ENCODE measurements around the gene GPC5. TPM values are rescaled to one million over a fixed set of nuclear protein-coding genes. Genes with fewer than 3 reads are reported as not detected.
A peak's percentile ranks its signal among the peaks of the same experiment; 100 is the strongest.

The GPC5 gene
- total and polyA plus RNA-seq, 9 of the 15 experiments (the other 6 are each of a cell fraction or from before 2014, with no cell fraction given): 0.18 to 0.27 TPM; not detected in 7

DNA sequence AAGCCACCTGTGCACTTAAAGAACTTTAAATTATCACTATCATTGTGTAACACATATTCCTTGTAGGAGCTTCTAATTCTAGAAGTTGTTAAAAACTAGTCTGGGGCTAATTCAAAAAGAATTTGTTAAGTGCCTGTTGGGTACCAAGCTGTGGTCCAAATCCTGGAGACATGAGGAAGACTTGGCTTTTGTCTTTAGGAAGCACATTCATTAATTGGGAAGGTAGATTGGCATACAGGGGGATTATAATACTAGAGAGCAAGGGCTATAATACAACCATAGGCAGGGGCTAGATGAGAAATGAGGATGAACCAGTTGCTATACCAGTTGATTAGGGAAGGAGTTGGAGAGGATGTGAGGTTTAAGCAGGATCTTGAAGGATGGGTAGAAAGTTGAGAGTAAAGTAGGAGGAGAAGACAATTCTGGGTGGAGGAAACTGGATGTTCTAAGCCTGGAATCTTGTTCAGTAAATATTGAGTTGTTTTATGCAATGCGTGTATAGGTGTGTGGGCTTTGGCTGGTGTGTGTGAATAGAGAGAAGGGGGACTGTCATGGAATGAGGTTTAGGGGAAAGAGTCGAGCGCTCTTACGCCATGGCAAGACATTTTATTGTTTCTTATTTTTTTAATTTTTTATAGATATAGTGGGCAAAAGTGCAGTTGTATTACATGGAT is 350.1 kb downstream of the GPC5 start (continued):
- TF ChIP-seq NR4A1 (CRISPR knock-in tag; IDR thresholded peaks at IDR 0.05) (no peak), NR4A1 (tag; IDR thresholded peaks at IDR 0.05) (no peak), FOXK2 (conservative IDR thresholded peaks at IDR 0.05 in 1 of 2, IDR thresholded peaks at IDR 0.05 in 1 of 2; ENCODE audit: low read depth in 2 of 2) (no peak), ZNF277 (CRISPR knock-in tag; IDR thresholded peaks at IDR 0.05; ENCODE audit: borderline replicate concordance) (no peak), FOSL1 (tag; conservative IDR thresholded peaks at IDR 0.05) (no peak), KHSRP (IDR thresholded peaks at IDR 0.05) (no peak), SIN3A (IDR thresholded peaks at IDR 0.05; ENCODE audit: borderline replicate concordance in 2 of 2, control insufficient read depth in 1 of 2, low read depth in 2 of 2, low read length in 2 of 2) (no peak), SIRT6 (IDR thresholded peaks at IDR 0.05; ENCODE audit: low read depth, low read length) (no peak), ZNF79 (CRISPR knock-in tag; IDR thresholded peaks at IDR 0.05; ENCODE audit: low read depth) (no peak), POLR3G (IDR thresholded peaks at IDR 0.05; ENCODE audit: extremely low read depth, insufficient read length, insufficient replicate concordance) (no peak), HNRNPL (IDR thresholded peaks at IDR 0.05; ENCODE audit: low read depth, low read length) (no peak), ZNF584 (CRISPR knock-in tag; IDR thresholded peaks at IDR 0.05; ENCODE audit: low read depth) (no peak), RBM14 (IDR thresholded peaks at IDR 0.05; ENCODE audit: borderline replicate concordance, insufficient read depth, low read depth, low read length) (no peak), KLF16 (IDR thresholded peaks at IDR 0.05) (no peak), SAP30 (IDR thresholded peaks at IDR 0.05; ENCODE audit: borderline replicate concordance, insufficient read depth, low read depth, low read length, poor library complexity, severe bottlenecking) (no peak), PML (IDR thresholded peaks at IDR 0.05; ENCODE audit: low read length) (no peak), BACH1 (tag; IDR thresholded peaks at IDR 0.05) (no peak), RHOXF2B (CRISPR knock-in tag; conservative IDR thresholded peaks at IDR 0.05) (no peak), MCM3 (IDR thresholded peaks at IDR 0.05) (peak; percentile 73)
- TF ChIP-seq, protein P1, sequence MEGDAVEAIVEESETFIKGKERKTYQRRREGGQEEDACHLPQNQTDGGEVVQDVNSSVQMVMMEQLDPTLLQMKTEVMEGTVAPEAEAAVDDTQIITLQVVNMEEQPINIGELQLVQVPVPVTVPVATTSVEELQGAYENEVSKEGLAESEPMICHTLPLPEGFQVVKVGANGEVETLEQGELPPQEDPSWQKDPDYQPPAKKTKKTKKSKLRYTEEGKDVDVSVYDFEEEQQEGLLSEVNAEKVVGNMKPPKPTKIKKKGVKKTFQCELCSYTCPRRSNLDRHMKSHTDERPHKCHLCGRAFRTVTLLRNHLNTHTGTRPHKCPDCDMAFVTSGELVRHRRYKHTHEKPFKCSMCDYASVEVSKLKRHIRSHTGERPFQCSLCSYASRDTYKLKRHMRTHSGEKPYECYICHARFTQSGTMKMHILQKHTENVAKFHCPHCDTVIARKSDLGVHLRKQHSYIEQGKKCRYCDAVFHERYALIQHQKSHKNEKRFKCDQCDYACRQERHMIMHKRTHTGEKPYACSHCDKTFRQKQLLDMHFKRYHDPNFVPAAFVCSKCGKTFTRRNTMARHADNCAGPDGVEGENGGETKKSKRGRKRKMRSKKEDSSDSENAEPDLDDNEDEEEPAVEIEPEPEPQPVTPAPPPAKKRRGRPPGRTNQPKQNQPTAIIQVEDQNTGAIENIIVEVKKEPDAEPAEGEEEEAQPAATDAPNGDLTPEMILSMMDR (IDR thresholded peaks at IDR 0.05 in 2 of 3, conservative IDR thresholded peaks at IDR 0.05 in 1 of 3; ENCODE audit: insufficient read depth in 2 of 3, low read depth in 1 of 3, low read length in 3 of 3): no peak
- TF ChIP-seq, protein P2, sequence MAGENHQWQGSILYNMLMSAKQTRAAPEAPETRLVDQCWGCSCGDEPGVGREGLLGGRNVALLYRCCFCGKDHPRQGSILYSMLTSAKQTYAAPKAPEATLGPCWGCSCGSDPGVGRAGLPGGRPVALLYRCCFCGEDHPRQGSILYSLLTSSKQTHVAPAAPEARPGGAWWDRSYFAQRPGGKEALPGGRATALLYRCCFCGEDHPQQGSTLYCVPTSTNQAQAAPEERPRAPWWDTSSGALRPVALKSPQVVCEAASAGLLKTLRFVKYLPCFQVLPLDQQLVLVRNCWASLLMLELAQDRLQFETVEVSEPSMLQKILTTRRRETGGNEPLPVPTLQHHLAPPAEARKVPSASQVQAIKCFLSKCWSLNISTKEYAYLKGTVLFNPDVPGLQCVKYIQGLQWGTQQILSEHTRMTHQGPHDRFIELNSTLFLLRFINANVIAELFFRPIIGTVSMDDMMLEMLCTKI (IDR thresholded peaks at IDR 0.05; ENCODE audit: partially characterized antibody): no peak
